SU-DHL-6 (cell line): Measurements from ENCODE around the gene ABCG8.

Source experiments
- H2AFZ ChIP-seq: fragments of 200-600 bp; sonication (generic); 2 replicates; pipeline ENCODE4 v1.6.1; 2014; ENCODE audit warnings: low read depth, mild to moderate bottlenecking, moderate library complexity, mixed read lengths, antibody characterized with exemption, low read length; ENCODE audit not compliant: severe bottlenecking
- H3F3A ChIP-seq: fragments of 200-600 bp; shearing (Covaris generic); 2 replicates; pipeline ENCODE4 v1.6.0; 2016; ENCODE audit warnings: antibody characterized with exemption, mild to moderate bottlenecking; ENCODE audit not compliant: insufficient read depth
- H3K27ac ChIP-seq: fragments of 200-600 bp; sonication (generic); 2 replicates; pipeline ENCODE4 v1.5.1; 2016; ENCODE audit warnings: low read depth, mild to moderate bottlenecking, low read length, moderate library complexity, mixed read lengths
- H3K27me3 ChIP-seq: fragments of 200-600 bp; sonication (generic), shearing (Covaris generic); 2 replicates; pipeline ENCODE4 v1.6.0; 2014; ENCODE audit warnings: mild to moderate bottlenecking, low read length
- H3K36me3 ChIP-seq: fragments of 200-600 bp; sonication (generic); 2 replicates; pipeline ENCODE4 v1.6.1; 2014; ENCODE audit warnings: mild to moderate bottlenecking, low read length, mixed read lengths
- H3K4me2 ChIP-seq: fragments of 300-600, 200-600 bp; shearing (Covaris generic), sonication (generic); 2 replicates; pipeline ENCODE4 v1.6.0; 2014; ENCODE audit warnings: low read length, low read depth, mild to moderate bottlenecking; ENCODE audit not compliant: poor library complexity, severe bottlenecking
- H3K4me3 ChIP-seq: fragments of 200-600 bp; sonication (generic); 2 replicates; pipeline ENCODE4 v1.5.1; 2014; ENCODE audit warnings: antibody characterized with exemption, low read length, mild to moderate bottlenecking, mixed read lengths; ENCODE audit not compliant: insufficient read depth, poor library complexity, severe bottlenecking
- H3K79me2 ChIP-seq: fragments of 200-600 bp; sonication (generic); 2 replicates; pipeline ENCODE4 v1.6.1; 2014; ENCODE audit warnings: mild to moderate bottlenecking, low read length, moderate library complexity; ENCODE audit not compliant: insufficient read depth
- H3K9ac ChIP-seq: fragments of 200-600 bp; sonication (generic); 2 replicates; pipeline ENCODE4 v1.7.0; 2014; ENCODE audit warnings: mild to moderate bottlenecking, low read length
- H3K9me2 ChIP-seq: fragments of 200-600 bp; sonication (generic); replicated peaks from 2 replicates; pipeline ENCODE4 v1.6.1; 2014; ENCODE audit warnings: low read length; ENCODE audit not compliant: insufficient read depth
- H3K9me3 ChIP-seq: fragments of 200-600 bp; sonication (generic); 2 replicates; pipeline ENCODE4 v1.6.1; 2014; ENCODE audit warnings: low read length, mixed read lengths; ENCODE audit not compliant: insufficient read depth
- H4K20me1 ChIP-seq: fragments of 200-600 bp; sonication (generic); 2 replicates; pipeline ENCODE4 v1.6.1; 2014; ENCODE audit warnings: low read depth, mild to moderate bottlenecking, antibody characterized with exemption, low read length, moderate library complexity, mixed read lengths
- CTCF ChIP-seq: fragments of 200-600 bp; sonication (generic); IDR thresholded peaks from one replicate; pipeline ENCODE4 v1.5.1; 2017; ENCODE audit warnings: antibody characterized with exemption, mild to moderate bottlenecking, low read length, moderate library complexity; ENCODE audit not compliant: insufficient read depth, poor library complexity, severe bottlenecking
- EZH2phosphoT487 ChIP-seq: fragments of 200-600 bp; sonication (generic), shearing (Covaris generic); conservative IDR thresholded peaks from 2 replicates; pipeline ENCODE4 v1.6.1; 2018; ENCODE audit warnings: mild to moderate bottlenecking, antibody characterized with exemption, low read length, moderate library complexity, mixed read lengths

The ABCG8 gene

GRCh38 chr2:43899589-43899988, 60.8 kb downstream of the ABCG8 start:
- Histone ChIP-seq H3K79me2 (no peaks in the 10 kb centered on the region), H3K9ac (no peak overlapping the region), H3K4me2 (no peak overlapping the region), H3K9me3 (no peaks in the 10 kb centered on the region), H3K27me3 (no peaks in the 10 kb centered on the region), H3K9me2 (no peaks in the 10 kb centered on the region), H2AFZ (no peak overlapping the region), H3K36me3 (peaks cover 42% of the 10 kb centered on the region; the same call in 1 of the 2 replicates), H3F3A (no peaks in the 10 kb centered on the region; the same call in 1 of the 2 replicates), H3K27ac (no peak overlapping the region), H3K4me3 (no peak overlapping the region), H4K20me1 (no peaks in the 10 kb centered on the region)
- TF ChIP-seq CTCF: no peak
- TF ChIP-seq EZH2phosphoT487: no peak

- no peak overlapping the region for H3K4me3 ChIP-seq
- H3K79me2 ChIP-seq: no peaks in the 10 kb centered on the region
- H3F3A ChIP-seq: peaks cover 10% of the 10 kb centered on the region; the same call in 1 of the 2 replicates
- no peaks in the 10 kb centered on the region for H3K9me3 ChIP-seq
- H3K36me3 ChIP-seq: peaks cover 26% of the 10 kb centered on the region; the same call in 1 of the 2 replicates
- TF ChIP-seq EZH2phosphoT487 (no peak), CTCF (no peak)
- H3K9me2 ChIP-seq: no peaks in the 10 kb centered on the region
- no peaks in the 10 kb centered on the region for H3K27me3 ChIP-seq
- no peak overlapping the region for H3K4me2 ChIP-seq
- H3K9ac ChIP-seq: no peak overlapping the region
- H2AFZ ChIP-seq: no peak overlapping the region
- H4K20me1 ChIP-seq: no peaks in the 10 kb centered on the region
- H3K27ac ChIP-seq: no peak overlapping the region
Measured at GRCh38 chr2:43905371-43905803, 66.6 kb downstream of the ABCG8 start.

- H3K36me3 ChIP-seq: peaks cover 23% of the 10 kb centered on the region; the same call in 1 of the 2 replicates
Measured at GRCh38 chr2:43905871-43906270, 67.1 kb downstream of the ABCG8 start.

More at GRCh38 chr2:43905871-43906270, 67.1 kb downstream of the ABCG8 start:
- Histone ChIP-seq H3K4me2 (no peak overlapping the region), H3K9me3 (no peaks in the 10 kb centered on the region), H4K20me1 (no peaks in the 10 kb centered on the region), H3F3A (peaks cover 10% of the 10 kb centered on the region; the same call in 1 of the 2 replicates), H3K4me3 (no peak overlapping the region), H3K79me2 (no peaks in the 10 kb centered on the region), H3K9me2 (no peaks in the 10 kb centered on the region), H3K27ac (no peak overlapping the region), H3K27me3 (no peaks in the 10 kb centered on the region), H2AFZ (no peak overlapping the region), H3K9ac (no peak overlapping the region)
- TF ChIP-seq EZH2phosphoT487 (no peak), CTCF (no peak)
